HCT116 (cell line): ENCODE results near the gene PXMP4. TPM values are rescaled to one million over a fixed set of nuclear protein-coding genes. Genes with fewer than 3 reads are reported as not detected.

ENCODE experiments used
- ATAC-seq: fragments of 200-7000 bp; cut with Tn5 transposase; 2 replicates; pipeline ENCODE4 v1.9.1; 2020; ENCODE audit warnings: mild to moderate bottlenecking, moderate library complexity
- BruUV-seq: library from RNA; stranded (reverse); fragments of 400-500 nt; replicated peaks from 2 replicates; lab custom pipeline; 2021; lab: Mats Ljungman, UMichigan
- CTCF ChIA-PET: fragments of 300-600 bp; sonication (Branson Sonifier 250); formaldehyde crosslinking; loops from one replicate; lab custom pipeline; 2021; ENCODE audit warnings: antibody characterized with exemption; lab: Charles Lee
- POLR2A ChIA-PET: fragments of 300-600, 350-600 bp; sonication (Branson Sonifier 250); formaldehyde crosslinking; loops from one replicate; lab custom pipeline; 2021; ENCODE audit warnings: antibody characterized with exemption; lab: Charles Lee
- RAD21 ChIA-PET, 2 experiments: fragments of 300-600 bp; sonication (Branson Sonifier 250); formaldehyde crosslinking; loops; one replicate each; lab custom pipeline; 2023; ENCODE audit warnings: low total read pairs in 2 of 2; ENCODE audit not compliant: uncharacterized antibody in 2 of 2, unreplicated experiment in 2 of 2, low non-redundant PET in 1 of 2; lab: Charles Lee
- DNase-seq: peaks from one replicate; pipeline ENCODE4 v3.0.0-alpha.2; 2010; ENCODE audit warnings: low read depth, low spot score
- H2AFZ ChIP-seq: fragments of 200-600 bp; shearing (Covaris generic), sonication (generic); 2 replicates; pipeline ENCODE4 v1.6.1; 2017; ENCODE audit warnings: low read depth, mixed run types, mixed read lengths, antibody characterized with exemption, low read length; ENCODE audit not compliant: poor library complexity, severe bottlenecking
- H3K27ac ChIP-seq: 2 replicates; pipeline ENCODE4 v1.5.1; 2012; ENCODE audit warnings: low read depth, low read length
- H3K27me3 ChIP-seq: fragments of 200-600 bp; sonication (generic); 2 replicates; pipeline ENCODE4 v1.6.1; 2016; ENCODE audit warnings: mixed run types, low read length, mixed read lengths; ENCODE audit not compliant: insufficient read depth
- H3K36me3 ChIP-seq, 2 experiments: fragments of 200-500 bp in 1 of 2; fragments of 200-600 bp in 1 of 2; sonication (Bioruptor generic) in 1 of 2; sonication (generic) in 1 of 2; 2 replicates each; pipeline versions ENCODE4 v1.5.1 to v1.6.1; 2014 to 2016; ENCODE audit warnings: low read length in 2 of 2, inconsistent platforms in 1 of 2, mixed read lengths in 1 of 2, mixed run types in 1 of 2; ENCODE audit not compliant: insufficient read depth in 2 of 2, control insufficient read depth in 1 of 2
- H3K4me1 ChIP-seq, 2 experiments: fragments of 200-600 bp in 1 of 2; sonication (generic) in 1 of 2; 2 replicates each; pipeline versions ENCODE4 v1.5.1 to v1.6.1; 2012 to 2017; ENCODE audit warnings: low read length in 2 of 2, inconsistent platforms in 1 of 2, mild to moderate bottlenecking in 1 of 2, mixed read lengths in 1 of 2, mixed run types in 1 of 2, moderate library complexity in 1 of 2; ENCODE audit not compliant: insufficient read depth in 2 of 2, control insufficient read depth in 1 of 2
- H3K4me2 ChIP-seq: fragments of 200-600 bp; sonication (generic); 2 replicates; pipeline ENCODE4 v1.6.1; 2017; ENCODE audit warnings: mixed run types, low read length, mixed read lengths
- H3K4me3 ChIP-seq, 2 experiments: fragments of 200-600 bp in 1 of 2; sonication (generic) in 1 of 2; replicated peaks in 1 of 2; 2 replicates each; pipeline ENCODE4 v1.5.1; 2011 to 2016; ENCODE audit warnings: low read length in 2 of 2, control low read depth in 1 of 2, low read depth in 1 of 2, mild to moderate bottlenecking in 1 of 2, mixed read lengths in 1 of 2, mixed run types in 1 of 2
- H3K79me2 ChIP-seq: fragments of 200-600 bp; sonication (generic); 2 replicates; pipeline ENCODE4 v1.6.1; 2017; ENCODE audit warnings: mild to moderate bottlenecking, mixed run types, low read length, moderate library complexity, mixed read lengths; ENCODE audit not compliant: insufficient read depth
- H3K9ac ChIP-seq: fragments of 200-600 bp; sonication (generic); 2 replicates; pipeline ENCODE4 v1.6.1; 2016; ENCODE audit warnings: low read length, mixed read lengths
- H3K9me2 ChIP-seq: fragments of 200-600 bp; sonication (generic), shearing (Covaris generic); 2 replicates; pipeline ENCODE4 v1.6.1; 2017; ENCODE audit warnings: mixed run types, mild to moderate bottlenecking, moderate library complexity; ENCODE audit not compliant: insufficient read depth
- H3K9me3 ChIP-seq, 2 experiments: fragments of 200-500 bp in 1 of 2; fragments of 200-600 bp in 1 of 2; sonication (Bioruptor generic) in 1 of 2; sonication (generic) in 1 of 2; 2 replicates each; pipeline ENCODE4 v1.6.1; 2014 to 2017; ENCODE audit warnings: low read length in 2 of 2, mixed read lengths in 2 of 2, inconsistent platforms in 1 of 2, low read depth in 1 of 2, mild to moderate bottlenecking in 1 of 2, mixed run types in 1 of 2, moderate library complexity in 1 of 2; ENCODE audit not compliant: control insufficient read depth in 1 of 2, insufficient read depth in 1 of 2
- H4K20me1 ChIP-seq: fragments of 200-600 bp; sonication (generic), shearing (Covaris generic); 2 replicates; pipeline ENCODE4 v1.6.1; 2017; ENCODE audit warnings: mixed run types, mild to moderate bottlenecking, moderate library complexity; ENCODE audit not compliant: insufficient read depth
- ATF3 ChIP-seq: IDR thresholded peaks from 2 replicates; pipeline ENCODE4 v1.6.1; 2012
- CBX3 ChIP-seq: IDR thresholded peaks from 2 replicates; pipeline ENCODE4 v1.6.1; 2012; ENCODE audit warnings: low read depth
- EGR1 ChIP-seq: IDR thresholded peaks from 2 replicates; pipeline ENCODE4 v1.6.1; 2012; ENCODE audit warnings: low read depth
- ELF1 ChIP-seq: IDR thresholded peaks from 2 replicates; pipeline ENCODE4 v1.6.1; 2012; ENCODE audit warnings: low read depth, borderline replicate concordance
- EZH2 ChIP-seq: fragments of 200-600 bp; sonication (generic); IDR thresholded peaks from 2 replicates; pipeline ENCODE4 v1.6.1; 2017; ENCODE audit warnings: antibody characterized with exemption, mixed run types
- EZH2phosphoT487 ChIP-seq: fragments of 200-600 bp; IDR thresholded peaks from 2 replicates; pipeline ENCODE4 v1.6.1; 2018; ENCODE audit warnings: antibody characterized with exemption, borderline replicate concordance
- FOSL1 ChIP-seq: IDR thresholded peaks from 2 replicates; pipeline ENCODE4 v1.6.1; 2012; ENCODE audit warnings: low read depth
- JUND ChIP-seq: IDR thresholded peaks from 2 replicates; pipeline ENCODE4 v1.6.1; 2012
- POLR2AphosphoS5 ChIP-seq: IDR thresholded peaks from 2 replicates; pipeline ENCODE4 v1.6.1; 2011; ENCODE audit warnings: mild to moderate bottlenecking, low read depth, low read length, moderate library complexity
- RAD21 ChIP-seq: IDR thresholded peaks from 2 replicates; pipeline ENCODE4 v1.6.1; 2012; ENCODE audit warnings: low read depth, mild to moderate bottlenecking
- SIN3A ChIP-seq: IDR thresholded peaks from 2 replicates; pipeline ENCODE4 v1.6.1; 2012; ENCODE audit warnings: low read depth
- TCF7L2 ChIP-seq: IDR thresholded peaks from 2 replicates; pipeline ENCODE4 v1.7.0; 2011; ENCODE audit warnings: borderline replicate concordance, inconsistent platforms; ENCODE audit not compliant: insufficient read depth, insufficient read length; ENCODE audit errors: extremely low read depth
- YY1 ChIP-seq: IDR thresholded peaks from 2 replicates; pipeline ENCODE4 v1.6.1; 2011; ENCODE audit warnings: low read length, low read depth, moderate library complexity, mild to moderate bottlenecking; ENCODE audit not compliant: insufficient replicate concordance; ENCODE audit errors: extremely low read depth
- ZFX ChIP-seq: fragments of 450-650 bp; IDR thresholded peaks from 2 replicates; pipeline ENCODE4 v1.6.1; 2017
- ZNF274 ChIP-seq: fragments of 200-500 bp; sonication (Bioruptor generic); IDR thresholded peaks from 2 replicates; pipeline ENCODE4 v1.6.1; 2014; ENCODE audit warnings: mild to moderate bottlenecking, low read depth, low read length, inconsistent platforms
- intact Hi-C: fragments of 100-400 bp; cut with micrococcal nuclease; formaldehyde crosslinking; loops from 2 replicates; pipeline ENCODE4 v1.10.0; 2022
- total RNA-seq: library from RNA; stranded (reverse); gene quantifications from one replicate; pipeline ENCODE4 v1.2.1, GENCODE V29; 2021; ENCODE audit not compliant: unreplicated experiment
- TF ChIP-seq, protein P1 (sequence below): IDR thresholded peaks from 2 replicates; pipeline ENCODE4 v1.6.1; 2012
- TF ChIP-seq, protein P2 (sequence below), 3 experiments: fragments of 200-600 bp in 1 of 3; sonication (generic) in 1 of 3; IDR thresholded peaks in 2 of 3; conservative IDR thresholded peaks in 1 of 3; 2 replicates each; pipeline ENCODE4 v1.5.1; 2012 to 2017; ENCODE audit warnings: low read depth in 2 of 3, low read length in 2 of 3, antibody characterized with exemption in 1 of 3, borderline replicate concordance in 1 of 3, control low read depth in 1 of 3, mild to moderate bottlenecking in 1 of 3, mixed read lengths in 1 of 3, mixed run types in 1 of 3, moderate library complexity in 1 of 3; ENCODE audit not compliant: insufficient read depth in 1 of 3
- TF ChIP-seq, protein P3 (sequence below): IDR thresholded peaks from 2 replicates; pipeline ENCODE4 v1.6.1; 2012; ENCODE audit warnings: low read depth
- TF ChIP-seq, protein P4 (sequence below): IDR thresholded peaks from 2 replicates; pipeline ENCODE4 v1.6.1; 2011; ENCODE audit warnings: mild to moderate bottlenecking, low read length, moderate library complexity; ENCODE audit not compliant: insufficient replicate concordance; ENCODE audit errors: extremely low read depth

Gene PXMP4
- total RNA-seq, 1 experiment from 2014 or later: 9.6 TPM

DNA sequence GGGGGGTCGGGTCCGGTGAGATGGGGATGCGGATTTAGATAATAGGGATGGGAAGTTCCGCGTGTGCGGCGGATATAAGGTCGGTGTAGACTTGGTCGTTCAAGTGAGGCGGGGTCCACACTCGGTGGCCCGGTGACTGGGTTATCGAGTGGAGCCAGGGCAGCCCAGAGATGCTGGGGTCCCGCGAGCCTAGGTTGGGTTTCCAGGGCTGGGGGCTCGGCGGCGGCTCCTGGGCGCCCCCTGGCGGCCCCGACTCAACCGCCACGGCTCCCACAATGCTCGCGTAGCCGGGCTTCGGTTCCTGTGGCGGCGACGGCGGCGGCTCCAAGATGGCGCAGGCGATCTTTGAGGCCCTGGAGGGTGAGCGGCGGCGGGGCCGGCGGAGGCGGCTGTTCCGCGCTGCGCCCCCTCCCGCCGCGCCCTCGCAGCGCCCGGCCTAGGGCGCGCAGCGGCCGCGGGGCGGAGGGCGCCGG is 11.6 kb upstream of the PXMP4 start, which contains the start of gene ZNF341:
Gene ZNF341, plus strand, starts transcription at position 304 of the 473 bp plus-strand sequence. Its CDS starts 26 bp downstream, at position 330.
- intact Hi-C loops: loop anchor here (2.0 kb wide), 1 partner anchor 275 kb away; no protein-coding TSS in a partner anchor
- Histone ChIP-seq H3K36me3 (no peaks in the 10 kb centered on the region), H3K27me3 (no peaks in the 10 kb centered on the region), H3K4me1 (peaks cover 23 to 30% of the 10 kb centered on the region in 2 experiments), H3K4me3 (peak within 1 kb of the TSS; percentile 64 to 81), H4K20me1 (no peaks in the 10 kb centered on the region), H3K4me2 (peak within 1 kb of the TSS; percentile 100), H3K9me3 (peaks cover 5 to 8% of the 10 kb centered on the region in 2 experiments; a peak in 2 of 4 replicates), H2AFZ (peak within 1 kb of the TSS; percentile 86), H3K9ac (peak within 1 kb of the TSS; percentile 84), H3K27ac (peak within 1 kb of the TSS; percentile 83), H3K79me2 (peaks cover 11% of the 10 kb centered on the region; the same call in 1 of the 2 replicates), H3K9me2 (no peaks in the 10 kb centered on the region)
- ChIA-PET RAD21 (interaction anchor here in 1 of 2 experiments (1.0 kb wide), 1 partner anchor 183 kb away, joined by 3 read pairs; no protein-coding TSS in a partner anchor), POLR2A (interaction anchor here (0.9 to 1.4 kb wide), 2 partner anchors 12 to 58 kb away, joined by 4 read pairs; partner anchors contain the start of gene PXMP4), CTCF (interaction anchor here (0.6 to 0.7 kb wide), 3 partner anchors 8 to 65 kb away, joined by 3 read pairs; partner anchors contain the start of genes ACTL10 and PXMP4)
- DNase-seq (peak; percentile 39), ATAC-seq (peak; percentile 74)
- BruUV-seq: no TSS peak
- TF ChIP-seq TCF7L2 (no peak), RAD21 (peak; percentile 78), SIN3A (no peak), CBX3 (0 out of 2 replicates have a peak, but pooled peaks have one; percentile 39), ATF3 (no peak), ZNF274 (no peak), FOSL1 (no peak), EZH2phosphoT487 (no peak), ELF1 (no peak), ZFX (no peak), EZH2 (no peak), POLR2AphosphoS5 (peak; percentile 7; the same call in 1 of the 2 replicates), JUND (no peak), EGR1 (no peak), YY1 (peak; percentile 90)
- TF ChIP-seq, protein P1, sequence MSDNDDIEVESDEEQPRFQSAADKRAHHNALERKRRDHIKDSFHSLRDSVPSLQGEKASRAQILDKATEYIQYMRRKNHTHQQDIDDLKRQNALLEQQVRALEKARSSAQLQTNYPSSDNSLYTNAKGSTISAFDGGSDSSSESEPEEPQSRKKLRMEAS: no peak
- TF ChIP-seq, protein P2, sequence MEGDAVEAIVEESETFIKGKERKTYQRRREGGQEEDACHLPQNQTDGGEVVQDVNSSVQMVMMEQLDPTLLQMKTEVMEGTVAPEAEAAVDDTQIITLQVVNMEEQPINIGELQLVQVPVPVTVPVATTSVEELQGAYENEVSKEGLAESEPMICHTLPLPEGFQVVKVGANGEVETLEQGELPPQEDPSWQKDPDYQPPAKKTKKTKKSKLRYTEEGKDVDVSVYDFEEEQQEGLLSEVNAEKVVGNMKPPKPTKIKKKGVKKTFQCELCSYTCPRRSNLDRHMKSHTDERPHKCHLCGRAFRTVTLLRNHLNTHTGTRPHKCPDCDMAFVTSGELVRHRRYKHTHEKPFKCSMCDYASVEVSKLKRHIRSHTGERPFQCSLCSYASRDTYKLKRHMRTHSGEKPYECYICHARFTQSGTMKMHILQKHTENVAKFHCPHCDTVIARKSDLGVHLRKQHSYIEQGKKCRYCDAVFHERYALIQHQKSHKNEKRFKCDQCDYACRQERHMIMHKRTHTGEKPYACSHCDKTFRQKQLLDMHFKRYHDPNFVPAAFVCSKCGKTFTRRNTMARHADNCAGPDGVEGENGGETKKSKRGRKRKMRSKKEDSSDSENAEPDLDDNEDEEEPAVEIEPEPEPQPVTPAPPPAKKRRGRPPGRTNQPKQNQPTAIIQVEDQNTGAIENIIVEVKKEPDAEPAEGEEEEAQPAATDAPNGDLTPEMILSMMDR (IDR thresholded peaks at IDR 0.05 in 2 of 3, conservative IDR thresholded peaks at IDR 0.05 in 1 of 3; ENCODE audit: borderline replicate concordance in 1 of 3, insufficient read depth in 1 of 3, low read depth in 2 of 3, low read length in 2 of 3): peak; percentile 52 to 82 (median 68); a peak in 5 of 6 replicates
- TF ChIP-seq, protein P3, sequence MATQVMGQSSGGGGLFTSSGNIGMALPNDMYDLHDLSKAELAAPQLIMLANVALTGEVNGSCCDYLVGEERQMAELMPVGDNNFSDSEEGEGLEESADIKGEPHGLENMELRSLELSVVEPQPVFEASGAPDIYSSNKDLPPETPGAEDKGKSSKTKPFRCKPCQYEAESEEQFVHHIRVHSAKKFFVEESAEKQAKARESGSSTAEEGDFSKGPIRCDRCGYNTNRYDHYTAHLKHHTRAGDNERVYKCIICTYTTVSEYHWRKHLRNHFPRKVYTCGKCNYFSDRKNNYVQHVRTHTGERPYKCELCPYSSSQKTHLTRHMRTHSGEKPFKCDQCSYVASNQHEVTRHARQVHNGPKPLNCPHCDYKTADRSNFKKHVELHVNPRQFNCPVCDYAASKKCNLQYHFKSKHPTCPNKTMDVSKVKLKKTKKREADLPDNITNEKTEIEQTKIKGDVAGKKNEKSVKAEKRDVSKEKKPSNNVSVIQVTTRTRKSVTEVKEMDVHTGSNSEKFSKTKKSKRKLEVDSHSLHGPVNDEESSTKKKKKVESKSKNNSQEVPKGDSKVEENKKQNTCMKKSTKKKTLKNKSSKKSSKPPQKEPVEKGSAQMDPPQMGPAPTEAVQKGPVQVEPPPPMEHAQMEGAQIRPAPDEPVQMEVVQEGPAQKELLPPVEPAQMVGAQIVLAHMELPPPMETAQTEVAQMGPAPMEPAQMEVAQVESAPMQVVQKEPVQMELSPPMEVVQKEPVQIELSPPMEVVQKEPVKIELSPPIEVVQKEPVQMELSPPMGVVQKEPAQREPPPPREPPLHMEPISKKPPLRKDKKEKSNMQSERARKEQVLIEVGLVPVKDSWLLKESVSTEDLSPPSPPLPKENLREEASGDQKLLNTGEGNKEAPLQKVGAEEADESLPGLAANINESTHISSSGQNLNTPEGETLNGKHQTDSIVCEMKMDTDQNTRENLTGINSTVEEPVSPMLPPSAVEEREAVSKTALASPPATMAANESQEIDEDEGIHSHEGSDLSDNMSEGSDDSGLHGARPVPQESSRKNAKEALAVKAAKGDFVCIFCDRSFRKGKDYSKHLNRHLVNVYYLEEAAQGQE: no peak
- TF ChIP-seq, protein P4, sequence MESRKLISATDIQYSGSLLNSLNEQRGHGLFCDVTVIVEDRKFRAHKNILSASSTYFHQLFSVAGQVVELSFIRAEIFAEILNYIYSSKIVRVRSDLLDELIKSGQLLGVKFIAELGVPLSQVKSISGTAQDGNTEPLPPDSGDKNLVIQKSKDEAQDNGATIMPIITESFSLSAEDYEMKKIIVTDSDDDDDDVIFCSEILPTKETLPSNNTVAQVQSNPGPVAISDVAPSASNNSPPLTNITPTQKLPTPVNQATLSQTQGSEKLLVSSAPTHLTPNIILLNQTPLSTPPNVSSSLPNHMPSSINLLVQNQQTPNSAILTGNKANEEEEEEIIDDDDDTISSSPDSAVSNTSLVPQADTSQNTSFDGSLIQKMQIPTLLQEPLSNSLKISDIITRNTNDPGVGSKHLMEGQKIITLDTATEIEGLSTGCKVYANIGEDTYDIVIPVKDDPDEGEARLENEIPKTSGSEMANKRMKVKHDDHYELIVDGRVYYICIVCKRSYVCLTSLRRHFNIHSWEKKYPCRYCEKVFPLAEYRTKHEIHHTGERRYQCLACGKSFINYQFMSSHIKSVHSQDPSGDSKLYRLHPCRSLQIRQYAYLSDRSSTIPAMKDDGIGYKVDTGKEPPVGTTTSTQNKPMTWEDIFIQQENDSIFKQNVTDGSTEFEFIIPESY: no peak
